ENCODE measurements around the gene ATL1.
A peak's percentile ranks its signal among the peaks of the same experiment; 100 is the strongest.

The ATL1 gene

GRCh38 chr14:50559990-50560930, at the start of gene ATL1:
ATL1 (plus strand) TSS chr14:50560145; CDS start chr14:50560266, 121 bp downstream.
- peak; percentile 86 for DNase-seq

GRCh38 chr14:50510157-50510556, 49.8 kb upstream of the ATL1 start:
- no peak for DNase-seq

- DNase-seq = no peak
Observed at GRCh38 chr14:50512463-50512862, 47.5 kb upstream of the ATL1 start.

GRCh38 chr14:50516091-50516490, 43.9 kb upstream of the ATL1 start:
- peak; percentile 91 for DNase-seq

GRCh38 chr14:50520947-50521815, 38.8 kb upstream of the ATL1 start:
- DNase-seq = peak; percentile 45

GRCh38 chr14:50521912-50522341, 38.0 kb upstream of the ATL1 start:
- DNase-seq = no peak

- DNase-seq = no peak
Observed at GRCh38 chr14:50523271-50524041, 36.5 kb upstream of the ATL1 start.

- no peak for DNase-seq
Observed at GRCh38 chr14:50524060-50524459, 35.9 kb upstream of the ATL1 start.

- no peak for DNase-seq
Observed at GRCh38 chr14:50524731-50525515, 35.0 kb upstream of the ATL1 start.

- DNase-seq = no peak
Observed at GRCh38 chr14:50528000-50528399, 31.9 kb upstream of the ATL1 start.

GRCh38 chr14:50529288-50530179, 30.4 kb upstream of the ATL1 start:
- DNase-seq = no peak

- DNase-seq = no peak
Observed at GRCh38 chr14:50530358-50530757, 29.6 kb upstream of the ATL1 start.

GRCh38 chr14:50530794-50531365, 29.1 kb upstream of the ATL1 start:
- no peak for DNase-seq

- DNase-seq = peak; percentile 64
Observed at GRCh38 chr14:50531595-50532501, 28.1 kb upstream of the ATL1 start.

GRCh38 chr14:50532502-50533240, 27.3 kb upstream of the ATL1 start, which contains the start of gene MAP4K5:
MAP4K5 (minus strand) TSS chr14:50532569; CDS start chr14:50532049, 520 bp downstream.
- peak; percentile 92 for DNase-seq

- DNase-seq = no peak
Observed at GRCh38 chr14:50533241-50533705, 26.7 kb upstream of the ATL1 start.

GRCh38 chr14:50533806-50534205, 26.1 kb upstream of the ATL1 start:
- DNase-seq = no peak

- DNase-seq = no peak
Observed at GRCh38 chr14:50534416-50534815, 25.5 kb upstream of the ATL1 start.

All from NCI-H82 (cell line).